GM19351 (cell line): ENCODE results near the gene ISLR.

Experiments used
- ATAC-seq: cut with Tn5 transposase; IDR thresholded peaks from one replicate; pipeline ENCODE4 v1.9.1; 2021; ENCODE audit warnings: mild to moderate bottlenecking, moderate library complexity; ENCODE audit not compliant: unreplicated experiment

ISLR gene

GRCh38 chr15:74192751-74193150 is 19.2 kb downstream of the ISLR start:
- no peak for ATAC-seq

GRCh38 chr15:74193299-74193718 is 19.8 kb downstream of the ISLR start:
- no peak for ATAC-seq

- ATAC-seq, result no peak
Measured at GRCh38 chr15:74193905-74194304, 20.4 kb downstream of the ISLR start.

- no peak for ATAC-seq
Measured at GRCh38 chr15:74194572-74195559, 21.4 kb downstream of the ISLR start.

- ATAC-seq, result no peak
Measured at GRCh38 chr15:74196175-74196574, 22.7 kb downstream of the ISLR start.

- ATAC-seq, result no peak
Measured at GRCh38 chr15:74197176-74197965, 23.9 kb downstream of the ISLR start.

GRCh38 chr15:74199297-74199652 is 25.8 kb downstream of the ISLR start:
- no peak for ATAC-seq

GRCh38 chr15:74200412-74200815 is 26.9 kb downstream of the ISLR start:
- ATAC-seq, result no peak

- ATAC-seq, result no peak
Measured at GRCh38 chr15:74200871-74201419, 27.4 kb downstream of the ISLR start.

- ATAC-seq, result no peak
Measured at GRCh38 chr15:74201710-74202420, 28.4 kb downstream of the ISLR start.

GRCh38 chr15:74202452-74203401 is 29.2 kb downstream of the ISLR start, which contains the start of gene STRA6:
Gene STRA6, minus strand, starts transcription at chr15:74202787. Its CDS starts 520 bp downstream, at chr15:74202267.
- no peak for ATAC-seq

- ATAC-seq, result no peak
Measured at GRCh38 chr15:74203914-74204431, 30.5 kb downstream of the ISLR start.

GRCh38 chr15:74205582-74205947 is 32.1 kb downstream of the ISLR start:
- no peak for ATAC-seq

- no peak for ATAC-seq
Measured at GRCh38 chr15:74206801-74207281, 33.3 kb downstream of the ISLR start.

- no peak for ATAC-seq
Measured at GRCh38 chr15:74207652-74208440, 34.3 kb downstream of the ISLR start.

- ATAC-seq, result no peak
Measured at GRCh38 chr15:74208496-74208895, 35.0 kb downstream of the ISLR start.

- no peak for ATAC-seq
Measured at GRCh38 chr15:74208901-74209559, 35.5 kb downstream of the ISLR start.

- ATAC-seq, result no peak
Measured at GRCh38 chr15:74209560-74209958, 36.0 kb downstream of the ISLR start.
